NCI-H2196 (cell line): Measurements from ENCODE around the gene FAM228B.
"Not testable (repeated sequence)": the region's sequence is repeated elsewhere in the genome, so short reads cannot be mapped to it uniquely, and the experiment has no call there.

ENCODE experiments used
- DNase-seq: peaks from one replicate; lab custom pipeline; 2025; ENCODE audit not compliant: unreplicated experiment; lab: John Stamatoyannopoulos, UW

The FAM228B gene

DNA sequence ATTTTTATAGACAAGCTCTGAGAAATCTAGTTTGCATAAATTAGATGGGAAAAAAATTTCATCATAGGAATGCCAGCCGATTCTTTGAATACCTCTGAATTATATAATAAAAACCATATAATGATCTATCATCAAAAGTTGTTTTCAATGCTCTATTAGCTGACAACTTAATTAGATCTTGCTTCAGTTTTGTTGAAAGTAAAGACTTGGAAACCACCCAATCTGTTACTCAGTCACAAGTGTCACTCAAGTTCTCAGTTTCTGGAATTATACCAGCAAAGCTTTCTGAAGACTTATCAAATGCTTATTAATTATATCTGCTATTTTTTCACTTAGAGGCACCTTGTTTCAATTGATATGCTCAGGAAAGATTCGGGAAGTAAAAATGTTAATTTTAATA, 21.3 kb upstream of the FAM228B start:
- no peak for DNase-seq

DNA sequence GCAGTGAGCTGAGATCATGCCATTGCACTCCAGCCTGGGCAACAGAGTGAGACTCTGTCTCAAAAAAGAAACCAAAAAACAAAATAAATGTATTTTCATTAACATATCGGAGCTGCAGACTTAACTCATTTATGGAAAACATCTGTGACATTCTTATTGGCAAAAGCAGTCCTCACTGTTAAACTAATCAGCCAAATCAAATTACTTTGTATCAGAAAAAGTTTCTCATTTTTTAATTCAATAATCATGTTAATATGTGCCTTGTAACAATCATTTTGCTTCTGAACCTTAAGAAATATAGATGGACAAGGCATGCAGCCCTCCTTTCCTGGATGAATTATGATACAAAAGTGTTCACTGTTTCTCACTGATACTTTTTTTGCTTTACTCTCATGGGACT, 20.6 kb upstream of the FAM228B start:
- DNase-seq: no peak

DNA sequence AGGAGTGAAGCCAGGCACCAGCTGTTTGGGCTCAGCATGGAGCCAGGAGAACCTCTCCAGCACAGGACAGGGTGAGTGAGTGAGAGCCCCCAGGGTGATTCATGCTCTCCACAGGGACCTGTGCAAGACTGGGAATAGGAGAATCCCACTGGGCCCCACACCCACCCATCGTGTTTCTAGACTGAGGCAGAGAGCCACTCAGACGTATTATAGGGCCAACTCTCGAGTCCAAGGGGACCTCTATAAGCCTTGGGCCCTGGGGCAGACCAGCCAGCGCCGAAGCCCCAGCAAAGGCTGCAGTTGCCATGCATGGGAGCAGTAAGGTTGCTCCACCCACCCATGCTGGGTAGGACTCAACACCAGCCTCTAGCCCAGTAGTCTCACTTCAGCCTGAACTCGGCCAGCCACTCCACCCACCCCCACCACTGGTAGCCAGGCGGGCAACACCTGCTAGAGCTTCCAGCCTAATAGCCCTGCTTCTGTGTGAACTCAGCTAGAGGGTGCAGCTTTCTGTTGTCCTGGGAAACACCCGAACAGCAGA, 19.1 kb upstream of the FAM228B start:
- DNase-seq: no peak

DNA sequence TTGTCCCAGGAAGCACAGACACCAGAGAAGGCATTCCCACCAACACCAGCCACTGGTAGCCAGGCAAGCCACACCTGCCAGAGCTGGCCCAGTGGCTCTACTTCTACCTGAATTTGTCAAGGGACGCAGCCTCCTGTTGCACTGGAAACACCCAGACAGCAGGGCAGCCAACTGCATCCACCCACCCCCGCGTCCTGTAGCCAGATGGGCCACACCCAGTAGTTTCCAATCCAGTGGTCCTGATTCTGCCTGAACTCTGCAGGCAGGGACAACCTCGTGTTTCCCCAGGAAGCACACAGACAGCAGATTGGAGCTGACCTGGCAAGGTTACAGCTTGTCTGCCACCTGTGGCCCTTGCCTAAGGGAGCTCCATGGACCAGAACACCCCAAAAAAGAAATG, 18.4 kb upstream of the FAM228B start:
- no peak for DNase-seq

DNA sequence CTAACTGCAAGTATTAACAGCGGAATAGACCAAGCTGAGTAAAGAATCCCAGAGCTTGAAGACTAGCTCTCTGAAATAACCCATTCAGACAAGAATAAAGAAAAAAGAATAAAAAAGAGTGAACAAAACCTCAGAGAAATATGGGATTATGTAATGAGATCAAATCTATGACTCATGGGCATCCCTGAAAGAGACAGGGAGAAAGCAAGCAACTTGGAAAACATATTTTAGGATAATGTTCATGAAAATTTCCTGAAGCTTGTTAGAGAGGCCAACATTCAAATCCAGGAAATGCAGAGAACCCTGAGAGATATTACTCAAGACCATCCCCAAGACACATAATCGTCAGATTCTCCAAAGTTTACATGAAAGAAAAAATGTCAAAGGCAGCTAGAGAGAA, 17.5 kb upstream of the FAM228B start:
- DNase-seq: no peak

DNA sequence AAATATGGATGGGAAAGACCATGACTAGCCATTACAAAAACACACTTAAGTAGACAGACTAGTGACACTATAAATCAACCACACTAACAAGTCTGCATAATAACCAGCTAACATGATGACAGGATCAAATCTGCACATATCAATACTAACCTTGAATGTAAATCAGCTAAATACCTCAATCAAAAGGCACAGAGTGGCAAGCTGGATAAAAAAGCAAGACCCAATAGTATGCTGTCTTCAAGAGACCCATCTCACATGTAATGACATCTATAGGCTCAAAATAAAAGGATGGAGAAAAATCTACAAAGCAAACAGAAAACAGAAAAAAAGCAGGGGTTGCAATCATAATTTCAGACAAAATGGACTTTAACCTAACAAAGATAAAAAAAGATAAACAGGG, 16.5 kb upstream of the FAM228B start:
- DNase-seq: no peak

DNA sequence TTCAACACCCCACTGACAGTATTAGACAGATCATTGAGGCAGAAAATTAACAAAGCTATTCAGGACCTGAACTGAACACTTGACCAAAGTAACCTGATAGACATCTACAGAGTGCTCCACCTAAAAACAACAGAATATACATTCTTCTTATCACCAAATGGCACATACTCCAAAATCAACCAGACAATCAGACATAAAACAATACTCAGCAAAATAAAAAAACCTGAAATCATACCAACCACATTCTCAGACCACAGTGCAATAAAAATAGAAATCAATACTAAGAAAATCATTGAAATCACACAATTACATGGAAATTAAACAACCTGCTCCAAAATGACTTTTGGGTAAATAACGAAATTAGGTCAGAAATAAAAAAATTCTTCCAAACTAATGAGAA, 15.9 kb upstream of the FAM228B start:
- DNase-seq: no peak

DNA sequence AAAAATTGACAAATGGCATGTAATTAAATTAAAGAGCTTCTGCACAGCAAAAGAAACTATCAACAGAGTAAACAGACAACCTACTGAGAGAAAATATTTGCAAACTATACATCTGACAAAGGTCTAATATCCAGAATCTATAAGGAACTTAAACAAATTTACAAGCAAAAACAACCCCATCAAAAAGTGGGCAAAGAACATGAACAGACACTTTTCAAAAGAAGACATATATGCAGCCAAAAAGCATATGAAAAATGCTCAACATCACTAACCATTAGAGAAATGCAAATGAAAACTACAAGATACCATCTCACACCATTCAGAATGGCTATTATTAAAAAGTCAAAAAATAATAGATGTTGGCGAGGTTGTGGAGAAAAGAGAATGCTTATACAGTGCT, 13.8 kb upstream of the FAM228B start:
- not testable (repeated sequence) for DNase-seq

DNA sequence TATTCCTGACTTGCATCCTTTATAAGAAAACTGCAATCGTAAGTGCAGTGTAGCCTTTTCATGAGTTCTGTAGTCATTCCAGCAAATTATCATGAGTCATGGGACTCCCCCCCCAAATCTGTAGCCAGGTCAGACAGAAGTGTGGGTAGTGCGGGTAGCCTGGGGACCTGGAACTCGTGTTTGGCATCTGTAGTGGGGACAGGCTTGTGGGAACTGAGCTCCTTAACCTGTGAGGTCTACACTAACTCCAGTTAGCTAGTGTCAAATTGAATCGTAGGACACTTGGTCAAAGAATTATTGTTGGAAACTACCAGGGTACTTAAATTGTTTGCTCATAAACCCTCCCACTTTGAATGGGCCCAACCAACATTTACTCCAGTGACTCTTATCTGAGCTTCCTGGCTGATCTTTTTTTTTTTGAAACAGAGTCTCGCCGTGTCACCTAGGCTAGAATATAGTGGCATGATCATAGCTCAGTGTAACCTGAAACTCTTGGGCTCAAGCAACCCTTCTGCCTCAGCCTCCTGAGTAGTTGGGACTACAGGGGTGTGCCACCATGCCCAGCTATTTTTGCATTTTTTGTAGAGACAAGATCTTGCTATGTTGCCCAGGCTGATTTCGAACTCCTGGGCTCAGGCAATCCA, 12.5 kb upstream of the FAM228B start:
- DNase-seq: no peak

DNA sequence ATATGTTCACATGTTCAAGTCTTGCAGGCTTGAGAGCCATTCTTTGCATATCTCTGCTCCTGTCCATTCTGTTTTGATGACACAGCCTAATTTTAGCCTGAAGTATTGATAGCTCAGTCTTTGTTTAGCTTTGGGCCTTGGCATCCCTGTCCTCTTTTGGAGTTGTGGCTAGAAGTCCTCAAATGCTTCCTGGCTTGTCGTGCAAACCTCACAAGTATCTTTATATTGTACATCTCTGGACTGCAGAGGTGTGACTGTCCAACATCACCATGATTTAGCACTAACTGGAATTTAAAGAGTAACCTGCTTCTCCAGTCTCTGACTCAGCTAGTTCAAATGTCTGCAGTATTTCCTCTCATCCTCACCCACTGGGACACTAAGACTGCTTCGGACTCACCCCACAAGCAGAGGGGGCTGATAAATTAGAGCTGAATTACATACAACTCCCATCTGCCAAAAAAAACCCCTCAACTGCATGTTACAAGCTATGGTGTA, 11.8 kb upstream of the FAM228B start:
- DNase-seq: no peak

DNA sequence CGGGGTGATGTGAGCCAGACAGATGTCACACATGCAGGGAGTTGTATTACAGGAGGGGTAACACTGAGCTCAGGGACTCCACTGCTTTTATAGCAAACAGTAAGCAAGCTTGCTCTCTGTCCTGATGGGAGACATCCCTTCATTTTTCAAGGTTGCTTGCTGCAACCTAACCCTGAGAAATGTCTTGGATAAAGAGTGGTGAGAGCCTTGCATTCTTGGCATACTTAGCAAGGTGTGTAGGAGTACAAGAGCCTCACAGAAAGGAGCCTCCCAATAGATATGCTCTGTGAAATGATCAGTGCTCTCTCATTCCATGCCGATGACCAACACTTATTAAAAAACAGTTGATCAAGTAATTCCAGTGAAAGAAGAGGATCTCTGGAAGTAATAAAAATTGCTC, 8.2 kb upstream of the FAM228B start:
- DNase-seq: no peak

DNA sequence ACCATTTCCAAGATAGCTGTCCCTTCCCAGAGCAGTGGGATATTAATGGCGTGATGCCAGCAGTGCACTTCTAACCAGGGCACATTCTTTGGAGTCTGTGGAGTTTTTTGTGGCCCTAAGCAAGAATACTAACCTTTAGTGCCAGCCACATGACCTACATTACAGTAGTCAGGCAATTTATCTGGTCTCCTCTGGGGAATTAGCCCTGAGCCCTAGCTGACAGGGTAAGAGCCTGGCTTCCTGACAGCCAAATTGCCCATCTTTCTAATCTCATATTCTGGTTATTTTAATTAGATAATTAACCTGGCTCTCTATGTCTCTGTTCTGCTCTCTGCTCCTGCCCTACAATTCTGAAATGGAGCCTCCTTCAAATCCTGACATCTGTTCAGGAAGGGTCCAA, 5.4 kb upstream of the FAM228B start:
- no peak for DNase-seq

DNA sequence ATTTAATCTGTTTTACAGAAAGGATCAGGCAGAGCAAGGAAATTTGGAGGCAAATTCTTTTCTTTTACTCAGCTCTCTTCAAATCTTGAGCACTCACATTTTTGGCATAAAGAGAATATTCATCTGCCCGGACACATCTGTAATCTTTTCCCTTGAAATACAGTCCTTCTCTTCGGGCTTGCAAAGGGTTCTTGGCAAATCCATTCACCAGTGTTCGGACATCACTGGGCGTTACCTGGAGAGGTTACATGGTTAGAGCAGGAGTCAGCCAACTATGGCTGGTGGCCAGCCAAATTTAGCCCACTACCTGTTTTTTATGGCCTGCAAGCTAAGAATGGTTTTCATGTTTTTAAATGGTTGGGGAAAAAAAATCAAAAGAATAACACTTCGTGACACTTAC, 2.2 kb upstream of the FAM228B start:
- no peak for DNase-seq

DNA sequence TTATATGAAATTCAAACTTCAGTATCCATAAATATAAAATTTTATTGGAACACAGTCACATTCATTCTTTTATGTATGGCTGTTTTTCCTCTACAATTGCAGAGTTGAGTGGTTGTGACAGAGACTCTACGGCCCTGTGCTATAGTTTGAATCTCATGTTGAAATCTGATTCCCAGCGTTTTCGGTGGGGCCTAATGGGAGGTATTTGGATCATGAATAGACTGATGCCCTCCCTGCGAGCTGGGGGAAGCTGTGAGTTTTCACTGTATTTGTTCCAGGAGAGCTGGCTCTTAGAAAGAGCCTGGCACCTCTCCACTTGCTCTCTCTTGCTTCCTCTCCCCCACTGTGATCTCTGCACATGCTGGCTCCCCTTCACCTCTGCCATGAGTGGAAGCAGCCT, 1.8 kb upstream of the FAM228B start:
- DNase-seq: no peak

DNA sequence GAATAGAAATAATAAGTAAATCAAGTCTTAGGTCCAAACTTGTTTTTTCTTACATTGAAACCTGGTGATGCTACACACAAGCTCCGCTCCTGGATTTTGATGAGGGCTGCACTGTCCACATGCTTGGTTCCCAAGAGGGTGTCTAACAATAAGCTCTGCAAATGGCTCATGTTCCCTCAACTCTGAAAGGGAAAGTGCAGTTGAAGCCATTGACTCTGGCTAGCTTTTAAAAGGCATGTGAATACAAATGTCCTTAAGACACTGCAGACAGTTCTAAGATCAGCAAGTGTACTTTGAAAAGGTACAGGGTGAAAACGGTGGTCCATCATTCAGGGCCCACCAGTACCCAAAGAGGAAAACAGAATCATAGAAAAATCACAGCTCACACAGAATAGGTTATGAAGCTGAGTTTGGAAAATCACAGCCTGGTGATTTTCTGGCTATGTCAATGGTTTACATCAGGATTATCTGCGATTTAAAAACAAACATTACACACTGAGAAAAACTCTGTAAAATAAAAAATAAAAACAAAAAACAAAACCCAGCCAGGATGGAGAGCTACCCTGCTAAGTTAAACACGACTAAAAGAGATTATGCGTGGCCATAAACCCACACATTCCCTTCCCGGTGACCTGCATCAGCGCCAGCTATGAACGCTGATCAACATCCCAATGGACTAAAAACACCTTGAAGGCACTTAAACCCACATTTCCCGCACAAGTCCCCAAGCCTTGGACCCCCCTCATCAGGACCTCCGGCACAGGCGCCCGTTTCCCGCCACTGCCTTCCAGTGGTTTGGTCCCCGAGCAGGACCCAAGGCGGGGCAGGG, 689 bp upstream of the FAM228B start:
- DNase-seq: peak; percentile 46

DNA sequence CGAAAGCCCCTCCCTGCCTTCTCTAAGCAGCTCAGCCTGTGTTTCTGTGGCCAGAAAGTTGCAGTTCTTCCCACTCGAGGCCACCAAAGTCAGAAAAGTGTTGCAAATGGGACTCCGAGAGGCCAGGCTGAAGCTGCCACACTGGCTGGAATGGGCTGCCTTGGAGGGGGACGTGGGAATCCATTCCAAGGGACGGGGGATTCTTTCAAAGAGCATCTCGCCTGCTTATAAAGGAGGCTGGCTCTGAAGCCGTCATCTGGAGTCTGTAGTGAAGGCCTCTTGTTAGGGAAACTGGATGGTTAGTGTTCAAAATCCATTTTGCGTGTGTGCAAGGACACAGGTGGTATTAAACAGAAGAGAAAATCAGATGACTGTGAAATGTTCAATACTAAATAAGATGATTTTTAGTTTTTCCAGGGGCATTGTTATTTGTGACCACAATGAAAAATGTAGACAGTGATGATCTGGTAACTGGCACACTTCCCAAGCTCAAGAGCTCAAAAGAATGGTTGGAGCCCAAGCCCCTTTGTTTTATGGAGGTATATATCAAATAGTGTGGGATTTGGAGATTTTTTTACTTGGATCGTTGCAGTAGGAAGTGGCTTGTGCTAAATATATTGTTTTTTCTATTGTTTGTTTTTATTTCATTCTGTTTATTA, 782 bp downstream of the FAM228B start:
- DNase-seq: peak; percentile 54

DNA sequence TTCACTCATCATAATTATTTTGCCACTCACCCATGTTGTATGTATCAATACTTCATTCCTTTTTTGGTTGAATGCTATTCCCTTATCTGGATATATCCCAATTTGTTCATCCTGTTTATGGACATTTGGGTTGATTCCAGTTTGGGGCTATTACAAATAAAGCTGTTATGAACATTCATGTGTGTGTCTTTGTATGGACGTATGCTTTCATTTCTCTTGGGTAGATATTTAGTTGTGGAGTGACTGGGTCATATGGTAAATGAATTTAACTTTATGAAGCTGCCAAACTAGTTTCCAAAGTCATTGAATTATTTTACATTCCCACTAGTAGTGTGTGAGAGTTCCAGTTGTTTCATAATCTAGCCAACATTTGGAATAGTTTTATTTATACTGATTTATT, 2.7 kb downstream of the FAM228B start:
- DNase-seq: no peak

DNA sequence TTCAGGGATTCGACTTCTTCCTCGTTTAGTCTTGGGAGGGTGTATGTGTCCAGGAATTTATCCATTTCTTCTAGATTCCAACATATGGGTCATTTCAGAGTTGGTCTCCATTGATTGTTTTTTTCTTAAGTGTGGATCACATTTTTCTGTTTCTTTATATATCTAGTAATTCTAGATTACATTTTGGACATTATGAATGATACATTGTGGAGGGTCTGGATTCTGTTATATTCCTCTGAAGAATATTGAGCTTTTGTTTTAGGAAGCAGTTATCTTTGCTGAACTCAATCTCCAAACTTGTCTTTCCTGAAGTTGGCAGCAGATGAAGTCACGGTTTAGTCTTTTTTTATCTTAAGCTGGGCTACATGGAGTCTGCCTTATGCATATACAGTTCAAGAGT, 9.3 kb downstream of the FAM228B start:
- no peak for DNase-seq

DNA sequence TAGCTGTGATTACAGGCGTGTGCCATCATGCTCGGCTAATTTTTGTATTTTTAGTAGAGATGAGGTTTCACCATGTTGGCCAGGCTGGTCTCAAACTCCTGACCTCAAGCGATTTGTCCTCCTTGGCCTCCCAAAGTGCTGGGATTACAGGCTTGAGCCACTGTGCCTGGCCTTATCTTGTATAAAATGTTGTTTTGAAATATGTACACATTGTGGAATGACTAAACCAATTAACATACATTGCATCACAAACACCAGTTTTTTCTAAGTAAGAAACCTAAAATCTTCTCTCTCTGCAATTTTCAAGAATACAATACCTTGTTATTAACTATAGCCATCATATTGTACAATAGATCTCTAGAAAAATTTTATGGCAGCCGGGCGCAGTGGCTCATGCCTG, 17.0 kb downstream of the FAM228B start:
- not testable (repeated sequence) for DNase-seq

DNA sequence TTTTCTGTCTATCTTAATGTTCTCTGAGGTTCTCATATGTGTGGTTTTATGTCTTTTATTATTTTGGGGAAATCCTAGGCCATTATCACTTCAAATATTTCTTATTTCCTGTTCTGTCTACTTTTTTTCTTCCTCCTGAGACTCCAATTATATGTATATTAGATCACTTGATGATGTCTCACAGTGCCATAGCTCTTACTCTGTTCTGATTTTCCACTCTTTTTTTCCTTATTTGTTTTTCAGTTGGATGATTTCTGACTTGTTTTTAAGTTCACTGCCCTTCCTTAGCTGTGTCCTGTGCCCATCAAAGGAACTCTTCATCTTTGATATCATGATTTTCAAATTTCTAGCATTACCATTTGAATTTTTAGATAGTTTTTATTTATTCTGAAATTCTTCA, 24.1 kb downstream of the FAM228B start:
- DNase-seq: no peak

DNA sequence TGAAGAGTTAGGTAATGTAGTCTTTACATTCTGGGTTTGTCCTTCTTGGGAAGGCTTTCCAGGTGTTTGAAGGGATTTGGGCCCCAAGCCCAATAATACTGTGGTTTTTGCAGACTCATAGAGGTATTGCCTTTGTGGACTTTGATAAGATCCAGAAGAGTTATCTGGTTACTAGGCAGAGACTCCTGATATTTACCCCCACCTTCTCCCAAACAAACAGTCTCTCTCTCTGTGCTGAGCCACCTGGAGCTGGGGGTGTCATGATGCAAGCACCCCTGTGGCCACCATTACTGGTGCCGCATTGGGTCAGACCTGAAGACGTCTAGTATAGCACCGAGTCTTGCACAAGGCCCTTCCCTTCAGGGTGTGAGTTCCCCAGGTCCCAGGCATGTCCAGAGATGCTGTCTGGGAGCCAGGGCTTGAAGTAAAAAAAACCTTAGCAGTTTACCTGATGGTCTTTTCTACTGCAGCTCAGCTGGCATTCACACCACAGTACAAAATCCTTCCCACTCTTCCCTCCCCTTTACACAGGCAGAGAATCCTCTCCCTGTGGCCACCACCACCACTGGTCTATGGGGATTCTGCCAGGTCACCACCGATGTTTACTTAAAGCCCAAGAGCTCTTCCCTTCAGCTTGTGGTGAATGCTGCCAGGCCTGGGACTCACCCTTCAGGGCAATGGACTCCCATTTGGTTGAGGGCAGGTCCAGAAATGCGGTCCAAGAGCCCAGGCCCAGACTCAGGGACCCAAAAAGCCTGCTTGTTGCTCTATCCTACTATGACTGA, 29.3 kb downstream of the FAM228B start:
- DNase-seq: no peak
